Activated naive CD4-positive, alpha-beta T cell treated with Interleukin-2 at 50 U/mL for 16 hours (primary cell): ENCODE data around the gene FAM120A.

Source experiments
- DNase-seq: peaks from one replicate; pipeline ENCODE4 v3.0.0-alpha.2; 2020

Gene FAM120A

GRCh38 chr9:93451849-93452709 lies 594 bp downstream of the FAM120A start:
- peak; percentile 51 for DNase-seq

GRCh38 chr9:93452710-93453046 lies 1.2 kb downstream of the FAM120A start:
- DNase-seq, result peak; percentile 29

DNA sequence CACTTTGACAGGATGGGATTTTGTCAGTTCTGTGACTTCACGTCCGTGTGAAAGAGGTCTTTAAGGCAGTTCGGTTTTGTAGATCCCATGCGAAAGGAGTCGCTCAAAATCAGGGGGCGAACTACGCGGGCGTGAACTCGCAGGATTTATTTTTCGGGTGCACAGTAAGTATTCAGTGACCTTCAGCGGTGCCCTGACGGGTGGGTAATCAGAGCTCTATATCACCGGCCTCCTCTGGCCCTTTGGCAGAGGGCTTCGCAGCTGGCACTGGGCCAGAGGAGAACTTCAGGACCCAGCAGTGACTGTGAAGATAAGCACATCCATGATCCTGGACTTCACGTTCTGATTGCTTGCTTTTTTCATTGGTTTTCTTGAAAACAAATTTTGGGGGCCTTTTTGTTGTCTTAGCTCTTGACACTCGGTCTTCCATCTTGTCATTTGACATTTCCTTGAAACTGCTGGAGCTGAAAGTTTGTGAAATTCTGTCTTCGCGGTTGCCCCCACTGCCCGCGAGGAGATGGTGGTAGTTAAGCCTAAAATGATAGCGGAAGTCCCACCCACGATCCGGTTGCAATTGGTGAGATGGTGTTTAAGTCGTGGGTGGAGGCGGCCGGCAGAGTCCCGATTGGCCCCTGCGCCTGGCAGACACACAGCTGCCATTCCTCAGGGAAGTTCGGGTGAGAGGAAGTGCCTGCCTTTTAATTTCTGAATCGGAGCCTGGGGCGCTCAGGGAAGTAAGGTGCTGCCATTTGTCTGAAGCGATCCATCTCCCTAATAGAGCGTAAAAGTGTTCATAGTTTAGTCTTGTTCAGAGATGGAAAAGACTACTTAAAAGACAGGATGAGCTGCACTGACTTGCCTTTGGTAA lies 1.8 kb downstream of the FAM120A start, which contains the start of gene FAM120AOS:
FAM120AOS (minus strand) TSS at position 535 of the 868 bp plus-strand sequence. CDS start 872 bp downstream, outside the sequence.
- peak; percentile 86 for DNase-seq

GRCh38 chr9:93456022-93456421 lies 4.5 kb downstream of the FAM120A start:
- DNase-seq, result no peak

GRCh38 chr9:93456504-93456903 lies 5.0 kb downstream of the FAM120A start:
- DNase-seq, result no peak

- DNase-seq, result no peak
Observed at GRCh38 chr9:93457006-93457405, 5.5 kb downstream of the FAM120A start.

GRCh38 chr9:93458712-93459111 lies 7.2 kb downstream of the FAM120A start:
- no peak for DNase-seq

DNA sequence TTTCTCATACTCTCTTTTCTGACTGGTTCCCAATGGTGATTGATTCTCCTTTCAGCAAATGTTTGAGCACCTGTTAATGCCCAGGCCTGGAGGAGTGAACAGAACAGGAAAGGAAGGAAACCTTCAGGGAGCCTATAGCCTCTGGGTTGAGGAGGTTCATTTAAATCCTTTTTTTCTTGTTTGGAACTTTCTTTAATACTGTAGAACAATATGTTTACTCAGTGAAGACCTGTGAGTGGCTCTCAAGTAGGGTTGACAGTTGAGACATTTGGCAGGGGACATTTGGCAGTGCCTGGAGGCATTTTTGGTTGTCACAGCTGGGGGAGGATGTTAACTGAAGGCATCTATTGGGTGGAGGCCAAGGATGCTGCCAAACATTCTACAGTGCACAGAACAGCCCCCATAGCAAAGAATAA lies 8.0 kb downstream of the FAM120A start:
- no peak for DNase-seq

GRCh38 chr9:93460689-93461413 lies 9.4 kb downstream of the FAM120A start:
- no peak for DNase-seq

DNA sequence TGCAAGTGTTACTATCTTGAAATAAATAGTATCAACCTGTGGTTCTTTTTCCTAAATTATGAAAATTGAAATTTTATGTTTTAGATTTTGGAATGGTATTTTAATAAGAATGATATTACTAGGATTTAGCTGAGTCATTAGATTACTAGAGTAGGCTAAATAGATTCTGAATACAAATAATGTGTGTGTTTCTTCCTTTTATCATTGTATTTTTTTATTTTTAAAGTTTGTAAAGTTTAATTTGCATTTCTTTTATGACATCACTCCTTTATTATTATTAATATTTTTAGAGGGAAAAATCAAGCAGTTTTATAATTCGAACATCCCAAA lies 9.9 kb downstream of the FAM120A start:
- no peak for DNase-seq

GRCh38 chr9:93461821-93462220 lies 10.3 kb downstream of the FAM120A start:
- no peak for DNase-seq

- DNase-seq, result no peak
Observed at GRCh38 chr9:93463638-93464248, 12.3 kb downstream of the FAM120A start.

- no peak for DNase-seq
Observed at GRCh38 chr9:93464395-93464794, 12.9 kb downstream of the FAM120A start.

DNA sequence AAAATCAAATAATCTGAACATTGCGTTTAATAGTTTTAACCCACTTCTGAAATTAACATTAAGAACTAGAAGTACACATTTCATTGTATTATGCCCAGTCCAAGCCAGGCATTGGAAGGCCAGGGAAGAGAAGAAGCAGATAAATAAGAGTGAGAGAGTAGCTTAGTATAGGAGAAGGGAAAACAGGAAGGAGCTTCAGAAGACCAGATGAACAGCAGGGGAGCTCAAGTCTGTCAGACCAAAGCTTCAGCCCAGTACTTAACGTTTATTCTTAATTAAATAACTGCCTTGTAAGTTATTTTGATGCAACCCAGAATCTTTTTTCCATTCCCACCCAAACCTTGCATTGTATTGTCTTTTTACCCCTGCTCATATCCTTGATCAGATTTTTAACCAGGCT lies 13.4 kb downstream of the FAM120A start:
- no peak for DNase-seq

GRCh38 chr9:93465855-93466254 lies 14.4 kb downstream of the FAM120A start:
- no peak for DNase-seq

DNA sequence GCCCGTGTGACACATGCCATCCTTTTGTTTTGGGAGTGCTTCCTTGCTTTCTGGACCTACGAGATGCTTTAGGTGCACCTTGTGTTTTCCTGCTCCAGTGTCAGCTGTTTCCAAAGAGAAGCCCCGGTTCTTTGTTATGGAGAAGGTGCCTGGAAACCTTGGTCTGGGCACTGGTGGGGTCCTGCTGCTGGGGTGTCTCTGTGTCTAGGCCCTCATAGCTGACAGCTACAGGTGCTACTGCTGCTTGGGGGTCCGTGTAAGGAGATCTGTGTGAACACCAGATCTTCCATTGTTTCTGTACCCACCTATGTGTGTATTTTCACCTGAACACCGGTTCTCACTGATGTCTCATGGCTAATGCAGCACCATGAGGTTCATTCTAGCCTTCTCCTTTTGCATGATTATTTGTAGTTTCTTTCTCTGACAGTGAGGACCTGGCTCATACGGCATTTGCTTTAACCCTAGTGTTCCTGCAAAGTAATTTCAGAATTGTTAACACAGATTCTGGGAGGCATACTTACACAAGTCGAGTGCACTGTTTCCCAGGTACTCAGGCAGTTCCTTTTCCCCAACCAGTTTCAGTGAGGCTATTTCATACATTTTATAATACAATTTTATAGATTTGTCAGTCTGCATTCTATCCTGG lies 15.1 kb downstream of the FAM120A start:
- DNase-seq, result no peak

- DNase-seq, result no peak
Observed at GRCh38 chr9:93467062-93467416, 15.6 kb downstream of the FAM120A start.

GRCh38 chr9:93467462-93467861 lies 16.0 kb downstream of the FAM120A start:
- DNase-seq, result no peak

DNA sequence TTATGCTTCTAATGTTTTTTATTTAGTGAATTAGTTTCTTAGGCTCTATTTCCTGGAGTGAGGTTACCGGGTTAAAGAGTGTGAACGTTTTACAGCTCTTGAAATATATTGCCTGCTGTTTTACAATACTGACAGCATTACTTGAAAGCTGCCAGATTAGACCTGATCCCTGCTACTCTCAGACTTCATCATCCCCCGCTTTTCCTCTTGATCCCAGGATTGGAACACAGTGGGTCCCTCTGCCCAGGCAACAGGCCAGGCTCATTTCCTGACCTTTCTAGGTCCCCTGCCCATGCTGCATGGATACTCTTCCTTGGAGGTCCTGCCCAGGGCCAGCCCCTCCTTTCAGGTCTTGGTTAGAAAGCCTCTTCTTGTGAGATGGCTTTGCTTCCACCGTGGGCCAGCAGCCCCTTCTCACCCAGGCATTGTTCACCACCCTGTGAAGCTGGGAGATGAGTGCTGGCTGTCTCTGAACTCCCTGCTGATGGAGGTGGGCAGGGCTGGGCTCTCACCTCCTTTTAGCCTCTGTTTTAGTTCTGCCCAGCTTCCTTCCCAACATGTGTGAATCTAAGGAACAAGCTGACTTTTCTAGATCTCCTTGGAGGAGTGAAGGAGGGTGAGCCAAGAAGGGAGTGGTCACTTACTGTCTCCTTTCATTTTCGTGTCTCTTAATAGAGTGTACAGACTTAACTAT lies 17.4 kb downstream of the FAM120A start:
- no peak for DNase-seq

- DNase-seq, result no peak
Observed at GRCh38 chr9:93470391-93470790, 18.9 kb downstream of the FAM120A start.

DNA sequence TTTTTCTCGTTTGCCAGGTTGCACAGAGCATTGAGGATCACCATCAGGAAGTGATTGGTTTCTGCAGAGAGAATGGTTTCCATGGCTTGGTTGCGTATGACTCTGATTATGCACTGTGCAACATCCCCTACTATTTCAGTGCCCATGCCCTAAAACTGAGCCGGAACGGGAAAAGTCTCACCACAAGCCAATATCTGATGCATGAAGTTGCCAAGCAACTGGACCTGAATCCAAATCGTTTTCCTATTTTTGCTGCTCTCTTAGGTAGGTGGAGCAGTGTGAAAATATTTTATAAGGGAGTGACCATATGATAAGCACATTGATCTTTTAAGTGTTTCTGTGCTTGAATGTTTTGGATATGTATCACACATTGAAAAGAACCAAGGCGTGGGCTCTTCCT lies 19.6 kb downstream of the FAM120A start:
- DNase-seq, result no peak

DNA sequence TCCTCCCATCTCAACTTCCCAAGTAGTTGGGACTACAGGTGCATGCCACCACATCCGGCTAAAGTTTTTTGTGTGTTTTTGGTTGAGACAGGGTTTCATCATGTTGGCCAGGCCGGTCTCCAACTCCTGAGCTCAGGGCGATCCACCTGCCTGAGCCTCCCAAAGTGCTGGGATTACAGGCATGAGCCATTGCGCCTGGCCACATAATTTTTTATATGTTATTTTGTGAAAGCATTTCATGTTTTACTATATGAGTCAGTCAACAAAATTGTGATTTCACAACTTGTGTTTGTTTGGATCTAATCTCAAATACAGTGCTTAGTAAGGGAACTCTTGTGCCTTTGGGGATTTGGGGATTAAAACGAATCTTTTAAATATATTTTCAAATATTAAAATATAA lies 21.9 kb downstream of the FAM120A start:
- DNase-seq, result no peak
